Colonic mucosa (tissue), 4 donors: ENCODE measurements around the gene SNRPB. TPM values are rescaled to one million over a fixed set of nuclear protein-coding genes. Genes with fewer than 3 reads are reported as not detected.

ENCODE experiments used
- DNase-seq: peaks from one replicate; pipeline ENCODE4 v3.0.0-alpha.2; 2020
- H3K27ac ChIP-seq: fragments of 200-600 bp; one replicate; pipeline ENCODE4 v1.8.0; 2021
- H3K27me3 ChIP-seq: fragments of 200-600 bp; one replicate; pipeline ENCODE4 v1.8.0; 2021
- H3K36me3 ChIP-seq: fragments of 200-600 bp; one replicate; pipeline ENCODE4 v1.8.0; 2021
- H3K4me1 ChIP-seq: fragments of 200-600 bp; one replicate; pipeline ENCODE4 v1.8.0; 2021; ENCODE audit warnings: mild to moderate bottlenecking
- H3K4me3 ChIP-seq: fragments of 200-600 bp; one replicate; pipeline ENCODE4 v1.8.0; 2021
- H3K9ac ChIP-seq, 2 donors: one replicate each; pipeline ENCODE4 v1.7.0; 2013; ENCODE audit warnings: control low read depth in 2 of 2, low read depth in 2 of 2, low read length in 2 of 2
- H3K9me3 ChIP-seq: fragments of 200-600 bp; one replicate; pipeline ENCODE4 v1.8.0; 2021
- CTCF ChIP-seq: fragments of 200-600 bp; IDR thresholded peaks from one replicate; pipeline ENCODE4 v1.8.0; 2022; ENCODE audit warnings: antibody characterized with exemption, mild to moderate bottlenecking
- intact Hi-C: fragments of 100-400 bp; cut with DNase I; formaldehyde crosslinking; loops from one replicate; pipeline ENCODE4 v1.14.1; 2022
- total RNA-seq, 2 donors: library from RNA; stranded (reverse); fragmentation: NEBNext Ultra II Directional in 1 of 2; extraction: Animal tissue kit (Norgen Biotek cat#: 25700) in 1 of 2; gene quantifications; one replicate each; pipeline ENCODE4 v1.2.1, GENCODE V29; 2021
- donor health status: healthy.
- donor health status: DM: no; HTN: no; CAD: no.
- donor health status: DM: no; HTN: no; CAD: no.

The SNRPB gene
- total RNA-seq, 2 donors from 2014 or later = 150 to 311 TPM

GRCh38 chr20:2480381-2480780 is 9.8 kb upstream of the SNRPB start:
- Histone ChIP-seq H3K4me3 (no peak overlapping the region), H3K9me3 (no peaks in the 10 kb centered on the region), H3K4me1 (no peaks in the 10 kb centered on the region), H3K27me3 (no peaks in the 10 kb centered on the region), H3K36me3 (no peaks in the 10 kb centered on the region), H3K27ac (no peak overlapping the region), H3K9ac (no peak overlapping the region)
- TF ChIP-seq CTCF = no peak
- intact Hi-C loops = no loop called here
- no peak for DNase-seq

GRCh38 chr20:2476742-2477615 is 6.4 kb upstream of the SNRPB start:
- H3K4me3 ChIP-seq = no peak overlapping the region
- no peak overlapping the region for H3K27ac ChIP-seq
- H3K4me1 ChIP-seq = no peaks in the 10 kb centered on the region
- TF ChIP-seq CTCF = no peak
- H3K36me3 ChIP-seq = no peaks in the 10 kb centered on the region
- H3K27me3 ChIP-seq = no peaks in the 10 kb centered on the region
- intact Hi-C loops = no loop called here
- H3K9ac ChIP-seq = no peak overlapping the region
- H3K9me3 ChIP-seq = no peaks in the 10 kb centered on the region
- no peak for DNase-seq

- H3K9me3 ChIP-seq = no peaks in the 10 kb centered on the region
- no peak overlapping the region for H3K27ac ChIP-seq
- no peak overlapping the region for H3K4me3 ChIP-seq
- no peaks in the 10 kb centered on the region for H3K27me3 ChIP-seq
- no peak for DNase-seq
- intact Hi-C loops = no loop called here
- H3K36me3 ChIP-seq = no peaks in the 10 kb centered on the region
- TF ChIP-seq CTCF = no peak
- no peaks in the 10 kb centered on the region for H3K4me1 ChIP-seq
- H3K9ac ChIP-seq = no peak overlapping the region
These were observed 5.5 kb upstream of the SNRPB start for GRCh38 chr20:2475850-2476741.

- TF ChIP-seq CTCF = no peak
- H3K9ac ChIP-seq = no peak overlapping the region
- DNase-seq = no peak
- no peaks in the 10 kb centered on the region for H3K9me3 ChIP-seq
- no peaks in the 10 kb centered on the region for H3K36me3 ChIP-seq
- no peak overlapping the region for H3K27ac ChIP-seq
- H3K4me1 ChIP-seq = peaks cover 7% of the 10 kb centered on the region
- H3K4me3 ChIP-seq = no peak overlapping the region
- no peaks in the 10 kb centered on the region for H3K27me3 ChIP-seq
- intact Hi-C loops = no loop called here
These were observed 2.9 kb upstream of the SNRPB start for GRCh38 chr20:2473516-2473915.

- intact Hi-C loops = no loop called here
- Histone ChIP-seq H3K9ac (peak overlapping the region; percentile 79 to 95), H3K27me3 (no peaks in the 10 kb centered on the region), H3K27ac (peak overlapping the region; percentile 94), H3K36me3 (no peaks in the 10 kb centered on the region), H3K9me3 (no peaks in the 10 kb centered on the region), H3K4me1 (peaks cover 7% of the 10 kb centered on the region), H3K4me3 (peak overlapping the region; percentile 96)
- TF ChIP-seq CTCF = no peak
- DNase-seq = peak; percentile 54
These were observed 582 bp downstream of the SNRPB start for GRCh38 chr20:2469991-2470422.
